Measurements from ENCODE around the gene OMP.

- no peak for TF ChIP-seq EZH2 (IDR thresholded peaks at IDR 0.05; ENCODE audit: low read depth)
- TF ChIP-seq, protein P1, sequence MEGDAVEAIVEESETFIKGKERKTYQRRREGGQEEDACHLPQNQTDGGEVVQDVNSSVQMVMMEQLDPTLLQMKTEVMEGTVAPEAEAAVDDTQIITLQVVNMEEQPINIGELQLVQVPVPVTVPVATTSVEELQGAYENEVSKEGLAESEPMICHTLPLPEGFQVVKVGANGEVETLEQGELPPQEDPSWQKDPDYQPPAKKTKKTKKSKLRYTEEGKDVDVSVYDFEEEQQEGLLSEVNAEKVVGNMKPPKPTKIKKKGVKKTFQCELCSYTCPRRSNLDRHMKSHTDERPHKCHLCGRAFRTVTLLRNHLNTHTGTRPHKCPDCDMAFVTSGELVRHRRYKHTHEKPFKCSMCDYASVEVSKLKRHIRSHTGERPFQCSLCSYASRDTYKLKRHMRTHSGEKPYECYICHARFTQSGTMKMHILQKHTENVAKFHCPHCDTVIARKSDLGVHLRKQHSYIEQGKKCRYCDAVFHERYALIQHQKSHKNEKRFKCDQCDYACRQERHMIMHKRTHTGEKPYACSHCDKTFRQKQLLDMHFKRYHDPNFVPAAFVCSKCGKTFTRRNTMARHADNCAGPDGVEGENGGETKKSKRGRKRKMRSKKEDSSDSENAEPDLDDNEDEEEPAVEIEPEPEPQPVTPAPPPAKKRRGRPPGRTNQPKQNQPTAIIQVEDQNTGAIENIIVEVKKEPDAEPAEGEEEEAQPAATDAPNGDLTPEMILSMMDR (conservative IDR thresholded peaks at IDR 0.05), result no peak
Measured at GRCh38 chr11:77143405-77144020, 40.9 kb downstream of the OMP start.

Data from PC-9 (cell line).